Adipose tissue (tissue), 3 donors: ENCODE results near the gene DSCAM. TPM values are rescaled to one million over a fixed set of nuclear protein-coding genes. Genes with fewer than 3 reads are reported as not detected.
"Not testable (repeated sequence)": the region's sequence is repeated elsewhere in the genome, so short reads cannot be mapped to it uniquely, and the experiment has no call there.

Experiments used
- H3K27ac ChIP-seq: one replicate; pipeline ENCODE4 v1.5.1; 2013; ENCODE audit warnings: low read depth, low read length
- WGBS, 3 donors: extraction: QIAGEN DNeasy Blood & Tissue Kit; methylation state at CpG; one replicate each; pipeline ENCODE4 v1.1.7; 2013; 5-methylcytosine and 5-hydroxymethylcytosine counted together
- polyA plus RNA-seq, 3 donors: library from polyadenylated mRNA; stranded (reverse); fragments of 200-250 nt; gene quantifications; one replicate each; pipeline ENCODE4 v1.2.3, GENCODE V29; 2013
- donor health status: healthy with polysubstance abuse.
- donor health status: Bipolar disorder and iron deficiency.
- donor health status: healthy.

DSCAM gene
- polyA plus RNA-seq, 3 donors: 0.08 TPM; not detected in 2

GRCh38 chr21:40466893-40467483 is 380.0 kb downstream of the DSCAM start:
- H3K27ac ChIP-seq: no peak overlapping the region
- WGBS, 3 donors: 59 to 90% (median 88%) methylated on average over 1 of the region's 1 CpG

GRCh38 chr21:40465382-40465781 is 381.6 kb downstream of the DSCAM start:
- 87 to 91% (median 89%) methylated on average over 7 of the region's 7 CpGs for WGBS, 3 donors
- H3K27ac ChIP-seq: no peak overlapping the region

GRCh38 chr21:40463176-40463575 is 383.8 kb downstream of the DSCAM start:
- H3K27ac ChIP-seq: no peak overlapping the region
- WGBS, 3 donors: 75 to 94% (median 94%) methylated on average over 2 of the region's 2 CpGs

GRCh38 chr21:40461008-40461407 is 385.9 kb downstream of the DSCAM start:
- WGBS, 3 donors: 40 to 82% (median 58%) methylated on average over 1 of the region's 1 CpG
- H3K27ac ChIP-seq: no peak overlapping the region

- WGBS, 3 donors: 85 to 87% (median 85%) methylated on average over 2 of the region's 2 CpGs
- no peak overlapping the region for H3K27ac ChIP-seq
These were observed 389.2 kb downstream of the DSCAM start for GRCh38 chr21:40457741-40458140.

GRCh38 chr21:40454057-40454456 is 392.9 kb downstream of the DSCAM start:
- 71 to 89% (median 86%) methylated on average over 3 of the region's 3 CpGs for WGBS, 3 donors
- no peak overlapping the region for H3K27ac ChIP-seq

GRCh38 chr21:40453183-40453582 is 393.8 kb downstream of the DSCAM start:
- no peak overlapping the region for H3K27ac ChIP-seq
- WGBS, 3 donors: 52 to 68% (median 66%) methylated on average over 3 of the region's 3 CpGs

GRCh38 chr21:40452548-40452947 is 394.4 kb downstream of the DSCAM start:
- 30 to 40% (median 40%) methylated on average over 1 of the region's 1 CpG for WGBS, 3 donors
- no peak overlapping the region for H3K27ac ChIP-seq

GRCh38 chr21:40447016-40447415 is 399.9 kb downstream of the DSCAM start:
- H3K27ac ChIP-seq: no peak overlapping the region
- 35 to 68% (median 60%) methylated on average over 2 of the region's 2 CpGs for WGBS, 3 donors

GRCh38 chr21:40445349-40445921 is 401.5 kb downstream of the DSCAM start:
- no peak overlapping the region for H3K27ac ChIP-seq
- 44 to 61% (median 60%) methylated on average over 2 of the region's 2 CpGs for WGBS, 3 donors

GRCh38 chr21:40439581-40439980 is 407.4 kb downstream of the DSCAM start:
- WGBS, 3 donors: 41 to 54% (median 52%) methylated on average over 2 of the region's 2 CpGs
- H3K27ac ChIP-seq: not testable (repeated sequence)

GRCh38 chr21:40438616-40439015 is 408.3 kb downstream of the DSCAM start:
- WGBS, 3 donors: 65 to 74% (median 74%) methylated on average over 3 of the region's 3 CpGs
- no peak overlapping the region for H3K27ac ChIP-seq

GRCh38 chr21:40436261-40436660 is 410.7 kb downstream of the DSCAM start:
- H3K27ac ChIP-seq: no peak overlapping the region
- 47 to 68% (median 61%) methylated on average over 1 of the region's 1 CpG for WGBS, 3 donors

GRCh38 chr21:40433538-40433937 is 413.4 kb downstream of the DSCAM start:
- no peak overlapping the region for H3K27ac ChIP-seq
- 93 to 97% (median 93%) methylated on average over 2 of the region's 2 CpGs for WGBS, 3 donors

GRCh38 chr21:40425981-40426380 is 421.0 kb downstream of the DSCAM start:
- 36 to 59% (median 38%) methylated on average over 1 of the region's 1 CpG for WGBS, 3 donors

GRCh38 chr21:40422896-40423635 is 423.9 kb downstream of the DSCAM start:
- WGBS, 3 donors: 67 to 81% (median 77%) methylated on average over 12 of the region's 12 CpGs
- H3K27ac ChIP-seq: no peak overlapping the region

More at GRCh38 chr21:40425981-40426380, 421.0 kb downstream of the DSCAM start:
- H3K27ac ChIP-seq: no peak overlapping the region

- H3K27ac ChIP-seq: no peak overlapping the region
- WGBS, 3 donors: 74 to 83% (median 82%) methylated on average over 4 of the region's 4 CpGs
These were observed 425.8 kb downstream of the DSCAM start for GRCh38 chr21:40421121-40421520.

- no peak overlapping the region for H3K27ac ChIP-seq
These were observed 430.4 kb downstream of the DSCAM start for GRCh38 chr21:40416572-40416971.

- no peak overlapping the region for H3K27ac ChIP-seq
- 64 to 80% (median 80%) methylated on average over 5 of the region's 5 CpGs for WGBS, 3 donors
These were observed 438.4 kb downstream of the DSCAM start for GRCh38 chr21:40408561-40408960.

GRCh38 chr21:40404396-40404800 is 442.6 kb downstream of the DSCAM start:
- 32 to 41% (median 33%) methylated on average over 3 of the region's 3 CpGs for WGBS, 3 donors
- no peak overlapping the region for H3K27ac ChIP-seq
